HAP-1 (cell line): ENCODE measurements around the gene TMEM169.
A peak's percentile ranks its signal among the peaks of the same experiment; 100 is the strongest.

Experiments
- DNase-seq, 2 experiments: peaks; one replicate each; pipeline ENCODE4 v3.0.0-alpha.2; 2016 to 2020; ENCODE audit warnings: low spot score in 2 of 2
- H3K27me3 ChIP-seq: fragments of 250-450 bp; sonication (Bioruptor Pico); 2 replicates; pipeline ENCODE4 v1.5.1; 2020; ENCODE audit warnings: low read depth, mild to moderate bottlenecking, moderate library complexity
- H3K36me3 ChIP-seq: fragments of 250-450 bp; sonication (Bioruptor Pico); replicated peaks from 2 replicates; pipeline ENCODE4 v1.5.1; 2020; ENCODE audit warnings: mild to moderate bottlenecking
- H3K4me1 ChIP-seq: fragments of 250-450 bp; sonication (Bioruptor Pico); 2 replicates; pipeline ENCODE4 v1.5.1; 2020; ENCODE audit warnings: mild to moderate bottlenecking
- H3K4me3 ChIP-seq: fragments of 250-450 bp; sonication (Bioruptor Pico); 2 replicates; pipeline ENCODE4 v1.5.1; 2020; ENCODE audit warnings: mild to moderate bottlenecking, moderate library complexity
- H3K9me3 ChIP-seq: fragments of 250-450 bp; sonication (Bioruptor Pico); 2 replicates; pipeline ENCODE4 v1.5.1; 2020; ENCODE audit warnings: mild to moderate bottlenecking, moderate library complexity
- in situ Hi-C: fragments of 300-500 bp; cut with MboI; formaldehyde crosslinking; loops from 3 replicates; pipeline ENCODE4 v1.14.3; 2020; ENCODE audit warnings: low sequenced_read_pairs, inconsistent platforms, mixed read lengths

TMEM169 gene

GRCh38 chr2:216103213-216103612 is 21.5 kb downstream of the TMEM169 start:
- Histone ChIP-seq H3K27me3 (no peaks in the 10 kb centered on the region), H3K9me3 (no peaks in the 10 kb centered on the region), H3K4me3 (no peak overlapping the region), H3K36me3 (no peaks in the 10 kb centered on the region), H3K4me1 (peaks cover 2% of the 10 kb centered on the region; the same call in 1 of the 2 replicates)
- in situ Hi-C loops = no loop called here
- DNase-seq = no peak

DNA sequence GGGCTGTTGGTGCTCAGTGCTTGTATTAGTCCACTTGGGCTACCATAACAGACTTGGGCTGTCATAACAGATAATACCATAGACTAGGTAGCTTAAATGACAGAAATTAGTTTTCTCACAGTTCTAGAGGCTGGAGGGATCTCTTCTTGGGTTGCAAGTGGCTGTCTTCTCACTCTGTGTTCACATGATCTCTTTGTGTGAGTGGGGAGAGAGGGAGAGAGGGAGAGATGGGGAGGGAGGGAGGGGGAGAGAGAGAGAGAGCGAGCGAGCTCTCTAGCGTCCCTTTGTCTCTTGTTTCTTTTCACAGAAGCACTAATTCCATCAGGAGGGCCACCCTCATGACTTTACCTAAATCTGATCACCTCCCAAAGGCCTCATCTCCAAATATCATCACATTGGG is 23.0 kb downstream of the TMEM169 start:
- DNase-seq = no peak
- Histone ChIP-seq H3K4me3 (no peak overlapping the region), H3K4me1 (peaks cover 8% of the 10 kb centered on the region), H3K9me3 (no peaks in the 10 kb centered on the region), H3K27me3 (no peaks in the 10 kb centered on the region), H3K36me3 (no peaks in the 10 kb centered on the region)
- in situ Hi-C loops = no loop called here

- no peaks in the 10 kb centered on the region for H3K27me3 ChIP-seq
- peaks cover 17% of the 10 kb centered on the region for H3K4me1 ChIP-seq
- peaks cover 21% of the 10 kb centered on the region for H3K36me3 ChIP-seq
- no peak for DNase-seq
- in situ Hi-C loops = no loop called here
- no peaks in the 10 kb centered on the region for H3K9me3 ChIP-seq
- no peak overlapping the region for H3K4me3 ChIP-seq
Observed at GRCh38 chr2:216107320-216107719, 25.6 kb downstream of the TMEM169 start.

DNA sequence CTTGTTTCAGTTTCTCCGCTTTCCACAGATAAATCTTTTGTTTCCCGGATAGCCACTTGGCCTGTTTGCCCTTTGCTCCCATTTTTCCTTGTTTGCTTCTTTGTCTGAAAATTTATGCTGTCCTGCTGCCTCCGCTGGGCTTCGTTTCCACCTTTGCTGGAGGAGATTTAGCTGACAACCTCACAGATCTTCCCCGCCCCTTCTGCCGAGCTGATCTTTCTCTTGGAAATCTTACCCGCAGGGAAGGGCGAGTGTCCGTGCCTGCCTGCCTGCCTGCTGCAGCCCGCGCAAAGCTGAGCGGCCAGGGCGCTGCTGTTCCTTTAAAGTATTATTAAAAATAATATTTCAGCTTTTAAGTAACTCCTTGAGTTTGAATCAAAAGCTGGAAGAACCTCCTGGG is 26.0 kb downstream of the TMEM169 start:
- peak in 1 of 2 experiments; percentile 18 for DNase-seq
- H3K4me3 ChIP-seq = no peak overlapping the region
- H3K9me3 ChIP-seq = no peaks in the 10 kb centered on the region
- in situ Hi-C loops = no loop called here
- peaks cover 17% of the 10 kb centered on the region for H3K4me1 ChIP-seq
- no peaks in the 10 kb centered on the region for H3K27me3 ChIP-seq
- peaks cover 25% of the 10 kb centered on the region for H3K36me3 ChIP-seq

GRCh38 chr2:216108310-216108966 is 26.7 kb downstream of the TMEM169 start:
- Histone ChIP-seq H3K4me1 (peaks cover 17% of the 10 kb centered on the region), H3K36me3 (peaks cover 32% of the 10 kb centered on the region), H3K9me3 (no peaks in the 10 kb centered on the region), H3K4me3 (peak overlapping the region; percentile 91), H3K27me3 (no peaks in the 10 kb centered on the region)
- in situ Hi-C loops = no loop called here
- peak; percentile 20 to 25 for DNase-seq

DNA sequence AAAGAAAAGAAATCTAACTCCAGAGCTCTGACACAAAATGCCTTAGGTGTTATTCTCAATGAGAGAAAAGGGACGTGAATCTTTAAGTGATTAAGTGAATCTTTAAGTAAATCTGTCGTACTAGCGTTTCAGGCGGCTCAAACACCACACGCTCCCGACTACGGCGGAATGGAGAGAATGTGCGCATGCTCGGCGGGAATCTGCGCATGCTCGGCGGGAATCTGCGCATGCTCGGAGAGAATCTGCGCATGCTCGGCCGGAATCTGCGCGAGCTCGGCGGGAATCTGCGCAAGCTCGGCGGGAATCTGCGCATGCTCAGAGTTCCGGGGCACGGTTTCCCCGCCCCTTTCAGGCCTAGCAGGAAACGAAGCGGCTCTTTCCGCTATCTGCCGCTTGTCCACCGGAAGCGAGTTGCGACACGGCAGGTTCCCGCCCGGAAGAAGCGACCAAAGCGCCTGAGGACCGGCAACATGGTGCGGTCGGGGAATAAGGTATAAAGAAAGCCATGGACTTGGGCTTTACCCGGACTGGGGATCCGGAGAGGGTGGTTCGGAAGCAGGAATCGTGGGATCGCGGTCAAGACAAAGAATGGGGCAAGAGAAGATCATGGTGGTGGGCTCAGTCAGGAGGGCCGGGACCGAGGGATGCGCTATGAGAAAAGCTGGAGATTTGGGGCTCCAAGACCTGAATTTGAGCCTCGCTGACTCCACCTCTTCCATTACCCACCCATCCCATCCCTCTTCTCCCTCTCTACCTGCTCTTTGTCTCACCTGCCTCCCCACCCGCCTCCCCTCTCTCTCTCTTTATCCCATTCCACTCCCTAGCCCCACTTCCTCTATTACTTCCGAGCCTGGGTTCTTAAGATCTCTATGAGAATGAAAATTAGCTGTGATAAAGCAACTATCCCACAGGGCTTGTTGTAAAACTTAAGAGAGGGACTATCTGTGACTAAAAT is 27.5 kb downstream of the TMEM169 start, which contains the start of gene XRCC5:
Gene XRCC5, plus strand, starts transcription at position 382 of the 955 bp plus-strand sequence. Its CDS starts 89 bp downstream, at position 471.
- H3K27me3 ChIP-seq = no peaks in the 10 kb centered on the region

GRCh38 chr2:216109962-216110614 is 28.4 kb downstream of the TMEM169 start:
- Histone ChIP-seq H3K4me1 (peaks cover 22% of the 10 kb centered on the region), H3K9me3 (no peaks in the 10 kb centered on the region), H3K36me3 (peaks cover 45% of the 10 kb centered on the region), H3K27me3 (no peaks in the 10 kb centered on the region), H3K4me3 (peak overlapping the region; percentile 91)
- in situ Hi-C loops = no loop called here
- DNase-seq = peak in 1 of 2 experiments; percentile 49

More for the DNA sequence above, 27.5 kb downstream of the TMEM169 start, which contains the start of gene XRCC5:
- peaks cover 18% of the 10 kb centered on the region for H3K4me1 ChIP-seq
- H3K9me3 ChIP-seq = no peaks in the 10 kb centered on the region
- H3K36me3 ChIP-seq = peaks cover 40% of the 10 kb centered on the region
- DNase-seq = peak; percentile 91 to 96
- in situ Hi-C loops = no loop called here
- H3K4me3 ChIP-seq = peak within 1 kb of the TSS; percentile 91

GRCh38 chr2:216110620-216111019 is 28.9 kb downstream of the TMEM169 start:
- in situ Hi-C loops = no loop called here
- H3K27me3 ChIP-seq = no peaks in the 10 kb centered on the region
- no peak for DNase-seq
- H3K4me1 ChIP-seq = peaks cover 28% of the 10 kb centered on the region
- H3K9me3 ChIP-seq = no peaks in the 10 kb centered on the region
- peaks cover 50% of the 10 kb centered on the region for H3K36me3 ChIP-seq
- H3K4me3 ChIP-seq = peak overlapping the region; percentile 91

DNA sequence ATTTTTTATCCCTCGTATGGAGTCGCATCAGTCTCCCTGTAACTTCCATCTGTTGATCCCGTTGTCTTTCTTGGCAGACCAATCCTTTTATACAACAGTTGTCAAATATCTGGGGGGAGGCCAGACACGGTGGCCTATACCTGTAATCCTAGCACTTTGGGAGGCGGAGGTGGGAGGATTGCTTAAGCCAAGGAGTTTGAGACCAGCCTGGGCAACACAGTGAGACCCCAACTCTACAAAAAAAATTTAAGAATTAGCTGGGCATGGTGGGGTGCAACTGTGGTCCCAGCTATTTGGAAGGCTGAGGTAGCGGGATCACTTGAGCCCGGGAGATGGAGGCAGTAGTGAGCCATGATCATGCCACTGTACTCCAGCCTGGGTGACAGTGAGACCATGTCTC is 29.4 kb downstream of the TMEM169 start:
- no peak overlapping the region for H3K4me3 ChIP-seq
- H3K36me3 ChIP-seq = peaks cover 55% of the 10 kb centered on the region
- no peak for DNase-seq
- H3K4me1 ChIP-seq = peaks cover 33% of the 10 kb centered on the region
- H3K27me3 ChIP-seq = no peaks in the 10 kb centered on the region
- in situ Hi-C loops = no loop called here
- no peaks in the 10 kb centered on the region for H3K9me3 ChIP-seq

GRCh38 chr2:216112926-216113325 is 31.2 kb downstream of the TMEM169 start:
- DNase-seq = no peak
- in situ Hi-C loops = no loop called here
- H3K36me3 ChIP-seq = peaks cover 73% of the 10 kb centered on the region
- peaks cover 36% of the 10 kb centered on the region for H3K4me1 ChIP-seq
- no peak overlapping the region for H3K4me3 ChIP-seq
- no peaks in the 10 kb centered on the region for H3K27me3 ChIP-seq
- no peaks in the 10 kb centered on the region for H3K9me3 ChIP-seq

- Histone ChIP-seq H3K36me3 (peaks cover 77% of the 10 kb centered on the region), H3K4me1 (peaks cover 34% of the 10 kb centered on the region), H3K9me3 (no peaks in the 10 kb centered on the region), H3K27me3 (no peaks in the 10 kb centered on the region), H3K4me3 (no peak overlapping the region)
- in situ Hi-C loops = no loop called here
- no peak for DNase-seq
Observed at GRCh38 chr2:216113572-216113971, 31.9 kb downstream of the TMEM169 start.

- Histone ChIP-seq H3K4me1 (peaks cover 36% of the 10 kb centered on the region), H3K9me3 (no peaks in the 10 kb centered on the region), H3K27me3 (no peaks in the 10 kb centered on the region), H3K36me3 (peaks cover 81% of the 10 kb centered on the region), H3K4me3 (no peak overlapping the region)
- DNase-seq = no peak
- in situ Hi-C loops = no loop called here
Observed at GRCh38 chr2:216114382-216114713, 32.6 kb downstream of the TMEM169 start.

- Histone ChIP-seq H3K4me1 (peaks cover 41% of the 10 kb centered on the region), H3K27me3 (no peaks in the 10 kb centered on the region), H3K9me3 (no peaks in the 10 kb centered on the region), H3K4me3 (peak overlapping the region; percentile 31), H3K36me3 (peaks cover 86% of the 10 kb centered on the region)
- DNase-seq = peak; percentile 98
- in situ Hi-C loops = no loop called here
Observed at GRCh38 chr2:216114714-216115531, 33.2 kb downstream of the TMEM169 start.
